Liver (tissue), 9 donors: ENCODE data around the gene TXNRD2. TPM values are rescaled to one million over a fixed set of nuclear protein-coding genes. Genes with fewer than 3 reads are reported as not detected.

Experiments used
- DNase-seq: peaks from one replicate; pipeline ENCODE4 v3.0.0-alpha.2; 2017; ENCODE audit warnings: low spot score
- H3K27ac ChIP-seq, 2 donors: one replicate each; pipeline ENCODE4 v1.7.0; 2013; ENCODE audit warnings: inconsistent platforms in 2 of 2, low read length in 2 of 2, control low read depth in 1 of 2, low read depth in 1 of 2, mild to moderate bottlenecking in 1 of 2
- H3K27me3 ChIP-seq, 4 donors: one replicate each; pipeline versions ENCODE4 v1.6.1 to v1.7.0; 2013; ENCODE audit warnings: low read length in 3 of 4, inconsistent platforms in 1 of 4, mild to moderate bottlenecking in 1 of 4, moderate library complexity in 1 of 4; ENCODE audit not compliant: control insufficient read depth in 4 of 4, insufficient read depth in 4 of 4
- H3K36me3 ChIP-seq, 4 donors: one replicate each; pipeline versions ENCODE4 v1.6.1 to v1.7.0; 2013; ENCODE audit warnings: low read length in 3 of 4, mild to moderate bottlenecking in 3 of 4, low read depth in 1 of 4, moderate library complexity in 1 of 4; ENCODE audit not compliant: control insufficient read depth in 4 of 4, insufficient read depth in 3 of 4
- H3K4me1 ChIP-seq, 4 donors: one replicate each; pipeline versions ENCODE4 v1.6.1 to v1.7.0; 2013; ENCODE audit warnings: low read length in 3 of 4, mild to moderate bottlenecking in 3 of 4, moderate library complexity in 1 of 4; ENCODE audit not compliant: control insufficient read depth in 4 of 4, insufficient read depth in 4 of 4
- H3K4me3 ChIP-seq, 3 donors: one replicate each; pipeline versions ENCODE4 v1.6.1 to v1.7.0; 2013; ENCODE audit warnings: low read length in 3 of 3, control low read depth in 1 of 3, low read depth in 1 of 3, mild to moderate bottlenecking in 1 of 3
- H3K9ac ChIP-seq, 2 donors: one replicate each; pipeline ENCODE4 v1.7.0; 2013; ENCODE audit warnings: low read length in 2 of 2, mild to moderate bottlenecking in 2 of 2, moderate library complexity in 2 of 2, control low read depth in 1 of 2, low read depth in 1 of 2
- H3K9me3 ChIP-seq, 4 donors: one replicate each; pipeline versions ENCODE4 v1.6.1 to v1.7.0; 2013; ENCODE audit warnings: low read length in 3 of 4; ENCODE audit not compliant: control insufficient read depth in 4 of 4
- ATF3 ChIP-seq: IDR thresholded peaks from 2 replicates; pipeline ENCODE4 v1.6.1; 2016; ENCODE audit warnings: antibody characterized with exemption
- CTCF ChIP-seq: fragments of 150-350 bp; IDR thresholded peaks from 2 replicates; pipeline ENCODE4 v1.5.1; 2017; ENCODE audit warnings: improper control_type of control experiment, low read depth, low read length; ENCODE audit not compliant: missing input control
- EGR1 ChIP-seq, 2 donors: IDR thresholded peaks; 2 replicates each; pipeline ENCODE4 v1.6.1; 2016 to 2018; ENCODE audit warnings: antibody characterized with exemption in 2 of 2, low read depth in 2 of 2
- FOXA1 ChIP-seq: IDR thresholded peaks from 2 replicates; pipeline ENCODE4 v1.6.1; 2016; ENCODE audit warnings: antibody characterized with exemption
- FOXA2 ChIP-seq: IDR thresholded peaks from 2 replicates; pipeline ENCODE4 v1.6.1; 2016; ENCODE audit warnings: antibody characterized with exemption
- GABPA ChIP-seq, 2 donors: IDR thresholded peaks in 1 of 2; conservative IDR thresholded peaks in 1 of 2; 2 replicates each; pipeline ENCODE4 v1.6.1; 2016; ENCODE audit warnings: antibody characterized with exemption in 2 of 2, mild to moderate bottlenecking in 1 of 2, moderate library complexity in 1 of 2
- HNF4A ChIP-seq, 2 donors: conservative IDR thresholded peaks; 2 replicates each; pipeline ENCODE4 v1.6.1; 2016; ENCODE audit warnings: antibody characterized with exemption in 2 of 2, mild to moderate bottlenecking in 2 of 2
- HNF4G ChIP-seq: IDR thresholded peaks from 2 replicates; pipeline ENCODE4 v1.6.1; 2016; ENCODE audit warnings: antibody characterized with exemption
- JUND ChIP-seq, 2 donors: IDR thresholded peaks; 2 replicates each; pipeline ENCODE4 v1.6.1; 2016; ENCODE audit warnings: antibody characterized with exemption in 2 of 2
- NR2F2 ChIP-seq: IDR thresholded peaks from 2 replicates; pipeline ENCODE4 v1.6.1; 2016; ENCODE audit warnings: antibody characterized with exemption
- RAD21 ChIP-seq, 2 donors: IDR thresholded peaks; 2 replicates each; pipeline ENCODE4 v1.6.1; 2016; ENCODE audit warnings: antibody characterized with exemption in 2 of 2, mild to moderate bottlenecking in 2 of 2
- RXRA ChIP-seq, 2 donors: IDR thresholded peaks; 2 replicates each; pipeline ENCODE4 v1.6.1; 2017 to 2018; ENCODE audit warnings: antibody characterized with exemption in 2 of 2, mild to moderate bottlenecking in 1 of 2
- SP1 ChIP-seq: IDR thresholded peaks from 2 replicates; pipeline ENCODE4 v1.6.1; 2018; ENCODE audit warnings: antibody characterized with exemption, mild to moderate bottlenecking
- TAF1 ChIP-seq: conservative IDR thresholded peaks from 2 replicates; pipeline ENCODE4 v1.6.1; 2016; ENCODE audit warnings: antibody characterized with exemption, mild to moderate bottlenecking
- YY1 ChIP-seq: IDR thresholded peaks from 2 replicates; pipeline ENCODE4 v1.6.1; 2016; ENCODE audit warnings: antibody characterized with exemption, mild to moderate bottlenecking
- ZBTB33 ChIP-seq: IDR thresholded peaks from 2 replicates; pipeline ENCODE4 v1.6.1; 2016; ENCODE audit warnings: antibody characterized with exemption
- WGBS: extraction: QIAGEN DNeasy Blood & Tissue Kit; methylation state at CpG from one replicate; pipeline ENCODE4 v1.1.7; 2013; 5-methylcytosine and 5-hydroxymethylcytosine counted together
- polyA plus RNA-seq, 2 donors: library from polyadenylated mRNA; stranded (reverse) in 1 of 2; unstranded in 1 of 2; fragments of 200-250 nt in 1 of 2; fragments of >200 nt in 1 of 2; fragmentation: Nextera tagmentation in 1 of 2; extraction: Ambion mirVana in 1 of 2; gene quantifications; one replicate each; pipeline versions ENCODE4 v1.2.1 to v1.2.3, GENCODE V29; 2013 to 2015
- total RNA-seq, 2 donors: library from RNA; depleted of rRNA; stranded (reverse); fragments of >200 nt; gene quantifications; one replicate each; pipeline ENCODE4 v1.2.3, GENCODE V29; 2014
- TF ChIP-seq, protein P1 (sequence below): IDR thresholded peaks from 2 replicates; pipeline ENCODE4 v1.6.1; 2016; ENCODE audit warnings: antibody characterized with exemption
- TF ChIP-seq, protein P2 (sequence below): IDR thresholded peaks from 2 replicates; pipeline ENCODE4 v1.6.1; 2016; ENCODE audit warnings: antibody characterized with exemption, mild to moderate bottlenecking
- donor health status: healthy.
- donor health status: healthy.
- donor health status: healthy.
- donor health status: healthy.
- donor health status: healthy.

TXNRD2 gene
- total and polyA plus RNA-seq, 4 donors = 22.2 to 41.3 (median 33.6) TPM

- WGBS = 92% methylated on average over 16 of the region's 16 CpGs
- H3K27ac ChIP-seq = no peak overlapping the region
- H3K27me3 ChIP-seq = no peaks in the 10 kb centered on the region
- no peaks in the 10 kb centered on the region for H3K9me3 ChIP-seq
- H3K4me3 ChIP-seq = no peak overlapping the region
- DNase-seq = no peak
- TF ChIP-seq RXRA (IDR thresholded peaks at IDR 0.05) (no peak), EGR1 (IDR thresholded peaks at IDR 0.05; ENCODE audit: low read depth in 2 of 2) (no peak), GABPA (IDR thresholded peaks at IDR 0.05 in 1 of 2, conservative IDR thresholded peaks at IDR 0.05 in 1 of 2) (no peak), NR2F2 (no peak), RAD21 (IDR thresholded peaks at IDR 0.05) (no peak), YY1 (no peak), ATF3 (no peak), FOXA2 (no peak), CTCF (no peak), SP1 (no peak), ZBTB33 (no peak), FOXA1 (no peak), HNF4A (conservative IDR thresholded peaks at IDR 0.05) (no peak), TAF1 (no peak), JUND (IDR thresholded peaks at IDR 0.05) (no peak), HNF4G (no peak)
- TF ChIP-seq, protein P1, sequence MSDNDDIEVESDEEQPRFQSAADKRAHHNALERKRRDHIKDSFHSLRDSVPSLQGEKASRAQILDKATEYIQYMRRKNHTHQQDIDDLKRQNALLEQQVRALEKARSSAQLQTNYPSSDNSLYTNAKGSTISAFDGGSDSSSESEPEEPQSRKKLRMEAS = no peak
- TF ChIP-seq, protein P2, sequence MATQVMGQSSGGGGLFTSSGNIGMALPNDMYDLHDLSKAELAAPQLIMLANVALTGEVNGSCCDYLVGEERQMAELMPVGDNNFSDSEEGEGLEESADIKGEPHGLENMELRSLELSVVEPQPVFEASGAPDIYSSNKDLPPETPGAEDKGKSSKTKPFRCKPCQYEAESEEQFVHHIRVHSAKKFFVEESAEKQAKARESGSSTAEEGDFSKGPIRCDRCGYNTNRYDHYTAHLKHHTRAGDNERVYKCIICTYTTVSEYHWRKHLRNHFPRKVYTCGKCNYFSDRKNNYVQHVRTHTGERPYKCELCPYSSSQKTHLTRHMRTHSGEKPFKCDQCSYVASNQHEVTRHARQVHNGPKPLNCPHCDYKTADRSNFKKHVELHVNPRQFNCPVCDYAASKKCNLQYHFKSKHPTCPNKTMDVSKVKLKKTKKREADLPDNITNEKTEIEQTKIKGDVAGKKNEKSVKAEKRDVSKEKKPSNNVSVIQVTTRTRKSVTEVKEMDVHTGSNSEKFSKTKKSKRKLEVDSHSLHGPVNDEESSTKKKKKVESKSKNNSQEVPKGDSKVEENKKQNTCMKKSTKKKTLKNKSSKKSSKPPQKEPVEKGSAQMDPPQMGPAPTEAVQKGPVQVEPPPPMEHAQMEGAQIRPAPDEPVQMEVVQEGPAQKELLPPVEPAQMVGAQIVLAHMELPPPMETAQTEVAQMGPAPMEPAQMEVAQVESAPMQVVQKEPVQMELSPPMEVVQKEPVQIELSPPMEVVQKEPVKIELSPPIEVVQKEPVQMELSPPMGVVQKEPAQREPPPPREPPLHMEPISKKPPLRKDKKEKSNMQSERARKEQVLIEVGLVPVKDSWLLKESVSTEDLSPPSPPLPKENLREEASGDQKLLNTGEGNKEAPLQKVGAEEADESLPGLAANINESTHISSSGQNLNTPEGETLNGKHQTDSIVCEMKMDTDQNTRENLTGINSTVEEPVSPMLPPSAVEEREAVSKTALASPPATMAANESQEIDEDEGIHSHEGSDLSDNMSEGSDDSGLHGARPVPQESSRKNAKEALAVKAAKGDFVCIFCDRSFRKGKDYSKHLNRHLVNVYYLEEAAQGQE = no peak
- H3K36me3 ChIP-seq = peaks cover 6 to 34% (median 12%) of the 10 kb centered on the region in 4 donors
- H3K4me1 ChIP-seq = peaks cover 0 to 4% (median 1%) of the 10 kb centered on the region in 4 donors
- no peak overlapping the region for H3K9ac ChIP-seq
Measured at GRCh38 chr22:19898831-19899567, 42.6 kb downstream of the TXNRD2 start.
